Stimulated activated CD4-positive, alpha-beta T cell treated with anti-CD3 and anti-CD28 coated beads, Interleukin-4, amount 100 ng/mL, for 1 hour (primary cell): ENCODE data around the gene PCCA.
"Not testable (repeated sequence)": the region's sequence is repeated elsewhere in the genome, so short reads cannot be mapped to it uniquely, and the experiment has no call there.

Source experiments
- DNase-seq: peaks from one replicate; pipeline ENCODE4 v3.0.0-alpha.2; 2020

The PCCA gene

GRCh38 chr13:100314132-100314910 is 225.4 kb downstream of the PCCA start:
- no peak for DNase-seq

GRCh38 chr13:100315522-100315921 is 226.6 kb downstream of the PCCA start:
- DNase-seq: no peak

- not testable (repeated sequence) for DNase-seq
These were observed 229.6 kb downstream of the PCCA start for GRCh38 chr13:100318473-100318872.

- DNase-seq: no peak
These were observed 235.0 kb downstream of the PCCA start for GRCh38 chr13:100323937-100324336.

GRCh38 chr13:100330662-100331061 is 241.8 kb downstream of the PCCA start:
- DNase-seq: no peak

GRCh38 chr13:100333141-100333540 is 244.2 kb downstream of the PCCA start:
- no peak for DNase-seq

- DNase-seq: no peak
These were observed 245.3 kb downstream of the PCCA start for GRCh38 chr13:100334214-100334613.

GRCh38 chr13:100336795-100337516 is 248.1 kb downstream of the PCCA start:
- no peak for DNase-seq

- DNase-seq: no peak
These were observed 249.4 kb downstream of the PCCA start for GRCh38 chr13:100338275-100338674.

- DNase-seq: no peak
These were observed 250.6 kb downstream of the PCCA start for GRCh38 chr13:100339411-100339940.

GRCh38 chr13:100340865-100341264 is 252.0 kb downstream of the PCCA start:
- no peak for DNase-seq

GRCh38 chr13:100341327-100341726 is 252.4 kb downstream of the PCCA start:
- no peak for DNase-seq

- DNase-seq: no peak
These were observed 255.7 kb downstream of the PCCA start for GRCh38 chr13:100344544-100344943.

GRCh38 chr13:100347968-100348367 is 259.1 kb downstream of the PCCA start:
- no peak for DNase-seq

- no peak for DNase-seq
These were observed 260.7 kb downstream of the PCCA start for GRCh38 chr13:100349594-100349993.

GRCh38 chr13:100350601-100351000 is 261.7 kb downstream of the PCCA start:
- no peak for DNase-seq

GRCh38 chr13:100356426-100356825 is 267.5 kb downstream of the PCCA start:
- no peak for DNase-seq

- no peak for DNase-seq
These were observed 268.0 kb downstream of the PCCA start for GRCh38 chr13:100356889-100357288.

- no peak for DNase-seq
These were observed 268.9 kb downstream of the PCCA start for GRCh38 chr13:100357764-100358163.

- DNase-seq: no peak
These were observed 272.6 kb downstream of the PCCA start for GRCh38 chr13:100361504-100361903.

- no peak for DNase-seq
These were observed 273.5 kb downstream of the PCCA start for GRCh38 chr13:100362371-100362770.

GRCh38 chr13:100362781-100363180 is 273.9 kb downstream of the PCCA start:
- DNase-seq: no peak

- DNase-seq: no peak
These were observed 274.4 kb downstream of the PCCA start for GRCh38 chr13:100363285-100363711.

GRCh38 chr13:100363874-100364273 is 275.0 kb downstream of the PCCA start:
- DNase-seq: no peak
